Renal pelvis (tissue), 4 donors: ENCODE data around the gene CXCR5. TPM values are rescaled to one million over a fixed set of nuclear protein-coding genes. Genes with fewer than 3 reads are reported as not detected.

ENCODE experiments used
- DNase-seq: peaks from one replicate; pipeline ENCODE4 v3.0.0-alpha.2; 2013
- polyA plus RNA-seq, 3 donors: library from polyadenylated mRNA; unstranded; fragments of 120-200 nt; gene quantifications; one replicate each; pipeline ENCODE4 v1.2.1, GENCODE V29; 2013; ENCODE audit not compliant: insufficient read length in 3 of 3

The CXCR5 gene
- polyA plus RNA-seq, 3 donors, result not detected

DNA sequence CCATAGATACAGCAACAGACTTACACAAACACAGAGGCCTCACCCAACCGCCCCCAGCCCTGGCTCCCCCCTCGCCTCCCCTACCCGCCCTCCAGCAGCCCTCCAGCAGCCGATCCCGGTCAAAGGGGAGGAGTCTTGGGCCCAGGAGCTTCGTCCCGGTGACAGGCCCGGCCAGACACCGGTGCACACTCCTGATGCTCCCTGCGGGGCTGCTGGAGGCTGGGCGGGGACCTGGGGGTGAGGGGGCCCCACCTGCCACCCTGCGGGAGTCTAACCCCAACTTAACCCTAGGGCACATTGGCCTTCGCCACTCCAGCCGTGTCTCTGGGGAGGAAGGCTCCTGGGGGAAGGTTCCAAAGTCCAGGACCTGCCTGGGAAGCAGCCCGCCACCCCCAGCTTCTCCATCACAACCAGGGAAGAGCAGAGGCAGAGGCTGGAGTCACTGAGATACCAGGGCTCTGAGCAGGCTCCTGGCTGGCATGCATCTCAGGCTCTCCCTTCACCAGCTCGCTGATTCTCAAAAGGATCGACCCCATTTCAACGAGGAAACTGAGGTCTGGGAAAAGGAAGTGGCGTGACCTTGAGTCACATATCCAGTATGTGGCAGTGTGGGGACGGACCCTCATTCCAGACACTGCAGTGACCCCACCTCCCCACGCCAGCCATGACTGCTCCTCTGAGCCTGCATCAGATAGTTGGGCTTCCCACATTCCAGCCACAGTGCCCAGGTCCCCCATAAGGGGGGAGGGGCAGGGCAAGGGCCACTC lies 27.6 kb downstream of the CXCR5 start:
- DNase-seq, result no peak

GRCh38 chr11:118911880-118912741 lies 28.4 kb downstream of the CXCR5 start:
- no peak for DNase-seq

DNA sequence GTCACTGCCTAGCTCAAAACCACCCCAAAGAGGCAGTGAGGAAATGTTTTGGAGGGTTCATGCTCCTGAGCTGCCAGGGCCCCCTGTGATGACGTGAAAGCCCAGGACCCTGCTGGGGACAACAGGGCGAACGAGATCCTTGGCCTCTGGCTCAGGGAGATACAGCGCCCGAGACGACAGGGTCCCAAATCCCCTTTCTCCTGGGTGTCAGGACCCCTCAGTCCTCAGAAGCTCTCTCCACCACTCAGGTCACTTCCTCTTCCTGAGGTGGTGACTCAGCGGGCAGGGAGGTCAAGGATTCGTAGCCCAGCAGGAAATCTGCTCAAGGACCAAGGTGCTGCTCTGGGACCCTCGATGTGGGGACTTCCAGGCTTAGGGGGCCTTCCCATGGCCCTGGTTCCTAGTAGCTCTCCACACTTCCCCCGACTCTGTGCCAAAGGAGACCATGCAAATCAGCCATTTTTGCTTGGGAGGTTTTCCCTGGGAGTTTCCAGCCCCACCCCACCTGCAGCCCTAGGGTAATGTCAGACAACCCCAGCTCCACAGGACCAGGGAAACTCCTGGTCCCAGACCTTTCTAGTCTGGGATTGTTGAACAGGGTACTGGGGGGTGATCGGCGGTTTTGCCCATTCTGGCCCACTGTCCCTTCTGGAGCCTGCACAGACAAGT lies 29.2 kb downstream of the CXCR5 start:
- DNase-seq, result no peak

DNA sequence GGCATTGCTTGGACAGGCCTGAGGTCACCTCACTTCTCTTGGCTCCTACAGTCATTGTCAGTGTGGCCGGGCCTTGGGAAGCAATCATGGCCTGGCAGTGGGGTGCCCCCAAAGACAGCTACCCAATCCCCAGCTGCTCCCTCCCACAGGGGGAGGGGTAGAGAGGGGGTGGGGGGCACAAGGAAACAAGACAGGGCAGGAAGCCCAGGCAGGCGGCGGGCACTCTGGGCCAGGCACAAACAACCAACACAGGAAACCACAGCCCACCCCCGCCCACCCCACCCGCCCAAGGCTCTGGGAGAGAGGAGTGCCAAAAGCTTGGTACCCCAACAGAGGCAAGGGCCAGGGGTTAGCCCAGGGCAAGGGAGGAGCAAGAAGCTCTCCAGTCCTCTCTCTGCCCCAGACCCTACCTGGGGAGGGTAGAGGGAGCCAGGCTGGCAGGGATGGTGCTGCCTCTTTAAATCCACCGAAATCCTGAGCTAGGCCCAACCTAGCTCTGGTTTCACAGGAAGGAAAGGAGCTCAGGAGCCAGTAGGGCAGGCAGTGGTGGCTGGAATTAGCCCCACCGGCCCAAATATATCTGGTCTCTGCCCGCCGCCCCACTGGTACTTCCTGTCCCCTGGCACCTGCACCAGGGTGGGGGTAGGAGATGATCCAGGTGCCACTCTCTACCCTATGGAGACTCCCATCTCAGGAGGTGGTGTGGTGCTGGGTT lies 29.9 kb downstream of the CXCR5 start:
- no peak for DNase-seq

- DNase-seq, result no peak
Measured at GRCh38 chr11:118914178-118914918, 30.7 kb downstream of the CXCR5 start.

GRCh38 chr11:118914987-118915386 lies 31.3 kb downstream of the CXCR5 start:
- DNase-seq, result no peak

GRCh38 chr11:118915396-118915795 lies 31.7 kb downstream of the CXCR5 start:
- no peak for DNase-seq

DNA sequence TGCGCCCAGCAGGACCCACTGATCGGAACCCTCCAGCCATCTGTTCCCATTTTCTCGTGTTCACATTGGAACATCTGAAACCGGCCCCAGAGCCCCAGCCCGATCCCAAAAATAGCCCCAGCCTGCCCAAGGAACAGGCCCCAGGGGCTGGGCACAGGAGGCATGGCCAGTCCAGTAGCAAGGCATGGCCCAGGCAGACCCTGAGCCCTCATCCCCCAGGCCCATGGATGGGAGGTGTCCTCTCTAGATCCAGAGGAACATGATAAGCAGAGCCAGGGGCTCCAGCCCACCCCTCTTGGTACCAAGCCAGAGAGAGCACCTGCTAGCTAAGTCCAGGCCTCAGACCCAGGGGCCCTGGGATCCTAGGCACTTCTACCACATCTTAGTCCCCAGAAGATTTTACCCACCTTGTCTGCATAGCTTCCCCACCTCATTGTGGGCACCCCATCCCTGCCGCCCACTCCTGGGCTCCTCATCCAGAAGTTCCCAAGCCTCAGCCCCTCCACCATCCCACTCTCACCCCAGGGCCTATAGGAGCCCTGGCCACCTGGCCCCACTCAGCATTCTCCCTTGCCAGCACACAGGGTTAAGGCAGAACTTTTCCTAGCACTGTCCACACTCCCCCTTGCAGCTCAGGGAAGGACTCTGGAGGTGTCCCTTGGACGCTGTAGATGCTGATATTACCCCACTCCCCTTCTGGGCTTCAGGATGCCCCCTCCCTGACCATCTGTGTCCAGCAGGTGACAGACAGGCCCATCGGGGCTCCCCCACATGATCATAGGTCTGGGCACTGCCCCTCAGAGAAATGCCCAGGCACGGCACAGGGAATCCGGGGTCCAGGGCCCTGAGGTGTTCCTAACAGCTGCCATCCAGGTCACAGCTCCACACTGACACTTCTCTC lies 32.5 kb downstream of the CXCR5 start:
- no peak for DNase-seq

- no peak for DNase-seq
Measured at GRCh38 chr11:118916842-118917388, 33.2 kb downstream of the CXCR5 start.

- no peak for DNase-seq
Measured at GRCh38 chr11:118917481-118918127, 33.9 kb downstream of the CXCR5 start.

DNA sequence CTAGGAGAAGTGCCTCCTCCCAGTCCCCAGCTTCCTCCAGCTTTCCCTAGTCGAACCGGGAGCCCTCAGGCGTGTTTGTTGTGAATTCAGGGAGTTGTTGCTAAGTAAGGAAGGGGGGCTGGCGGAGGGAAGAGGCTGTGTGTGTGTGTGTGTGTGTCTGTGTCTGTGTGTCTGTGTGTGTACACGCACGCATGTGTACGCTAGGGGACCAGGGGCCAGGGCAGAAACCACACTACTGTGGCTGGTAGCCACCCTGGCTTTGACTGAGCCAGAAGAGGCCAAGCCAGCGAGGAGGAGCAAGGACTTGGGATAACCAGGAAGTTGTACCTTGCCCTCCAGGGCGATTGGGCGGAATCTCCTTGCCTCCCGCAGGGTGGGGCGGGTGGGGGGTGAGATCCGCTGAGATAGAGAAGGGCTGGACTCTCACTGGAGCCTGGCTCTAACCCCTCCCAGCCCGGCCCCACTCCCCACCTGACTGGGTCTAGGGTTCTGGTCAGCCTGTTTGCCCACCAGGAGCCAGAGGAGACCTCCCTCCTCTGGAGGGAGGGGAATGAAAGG lies 34.5 kb downstream of the CXCR5 start:
- DNase-seq, result peak; percentile 89

DNA sequence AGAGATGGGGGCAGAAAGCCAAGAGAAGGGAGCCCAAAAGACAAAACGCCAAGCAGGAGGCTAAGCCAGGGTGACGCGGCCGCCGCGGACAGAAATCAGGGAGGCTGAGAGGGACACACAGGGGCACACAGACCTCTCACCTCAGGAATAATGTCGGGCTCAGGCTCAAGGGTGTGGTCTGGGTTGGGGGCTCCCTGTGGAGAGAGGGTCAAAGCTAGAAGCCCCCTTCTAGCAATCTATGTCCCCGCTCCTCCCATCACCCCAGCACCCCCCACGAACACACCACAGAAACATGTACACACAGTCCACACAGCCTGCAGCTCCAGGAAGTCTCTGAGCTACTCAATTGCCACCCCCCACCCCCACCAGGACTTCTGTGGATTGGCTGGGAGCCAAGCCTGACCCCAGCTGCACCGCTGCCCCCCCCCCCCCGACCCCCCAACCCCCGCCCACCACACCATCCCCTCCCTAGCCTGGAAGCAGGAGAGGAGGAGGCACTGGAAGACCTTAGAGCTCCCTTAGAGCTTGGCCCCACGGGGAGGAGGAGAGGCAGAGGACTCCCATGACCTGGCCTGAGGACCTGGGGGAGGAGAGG lies 35.1 kb downstream of the CXCR5 start:
- no peak for DNase-seq

DNA sequence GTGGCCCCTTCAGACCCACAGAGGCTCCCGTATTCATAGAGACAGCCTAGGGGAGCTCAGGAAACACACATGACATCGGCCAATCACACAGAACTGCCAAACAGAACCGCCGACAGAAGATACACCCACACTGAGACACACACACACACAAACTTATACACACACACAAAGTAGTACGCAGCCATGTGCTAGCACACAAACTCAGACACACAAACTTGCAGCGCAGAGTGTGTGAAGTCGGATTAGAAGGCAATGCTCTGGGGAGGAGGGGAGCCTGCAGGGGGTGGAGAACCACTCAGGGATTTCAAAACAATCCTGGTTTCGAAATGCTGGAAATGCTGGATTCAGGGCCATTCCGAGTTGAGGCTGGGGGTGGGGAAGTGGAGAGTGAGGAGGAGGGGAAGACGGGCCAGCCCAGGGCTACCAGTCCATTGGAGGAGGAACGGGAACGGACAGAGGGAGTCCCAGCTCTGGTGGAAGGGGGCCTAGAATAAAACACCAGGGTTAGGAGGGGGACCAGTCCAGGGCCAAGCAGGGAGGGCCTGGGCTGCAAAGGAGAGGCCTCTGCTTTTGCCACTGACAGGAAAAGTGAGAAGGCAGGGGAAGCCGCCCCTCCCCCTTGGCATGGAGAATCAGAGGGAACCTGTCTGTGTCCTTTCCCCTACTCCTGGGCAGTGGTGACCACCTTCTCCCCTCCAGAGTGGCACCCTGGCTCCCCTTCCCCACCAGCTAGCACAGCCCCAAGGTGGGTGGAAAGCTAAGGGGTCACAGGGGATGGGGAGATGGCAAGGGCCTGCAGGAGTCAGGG lies 37.6 kb downstream of the CXCR5 start:
- no peak for DNase-seq

DNA sequence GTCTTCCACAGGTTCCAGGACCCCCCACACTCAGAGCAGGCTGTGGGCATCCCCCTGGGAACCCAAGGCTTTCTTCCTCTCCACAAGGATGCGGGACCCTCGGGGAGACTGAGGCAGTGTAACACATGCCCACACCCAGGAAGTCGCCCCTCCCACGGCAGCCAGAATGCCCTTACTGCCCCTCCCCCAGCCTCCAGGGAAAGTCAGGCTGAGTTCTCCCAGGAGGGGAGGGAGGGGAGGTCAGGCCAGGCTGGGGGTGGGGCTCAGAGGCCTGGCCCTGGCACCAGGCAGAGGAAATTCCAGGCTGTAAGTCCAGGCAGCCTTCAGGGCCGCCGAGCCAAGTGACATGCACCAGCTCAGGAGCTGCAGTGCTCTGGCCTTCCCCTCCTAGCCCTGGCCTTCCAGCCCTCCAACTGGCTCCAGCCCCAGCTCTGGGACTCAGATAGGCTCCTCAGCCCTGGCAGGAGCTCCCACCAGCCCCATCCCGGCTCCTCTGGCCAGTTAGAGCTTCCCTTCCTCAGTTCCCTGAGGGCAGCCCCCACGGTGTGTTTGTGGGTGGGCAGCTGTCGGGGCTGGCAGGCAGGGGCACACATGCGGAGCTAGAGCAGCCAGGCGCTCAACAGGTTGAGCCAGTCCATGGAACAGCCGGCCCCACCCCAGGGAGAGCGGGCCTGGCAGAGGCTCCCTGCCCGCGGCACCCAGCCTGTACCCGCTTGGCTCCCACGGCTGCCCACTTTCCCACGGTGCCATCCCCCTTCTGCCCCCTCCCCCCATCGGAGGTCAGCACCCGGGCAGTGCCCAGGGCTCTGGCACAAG lies 38.4 kb downstream of the CXCR5 start:
- no peak for DNase-seq

GRCh38 chr11:118922745-118923627 lies 39.3 kb downstream of the CXCR5 start:
- no peak for DNase-seq
